ENCODE results near the gene COG4.
"Not testable (repeated sequence)": the region's sequence is repeated elsewhere in the genome, so short reads cannot be mapped to it uniquely, and the experiment has no call there.

COG4 gene

DNA sequence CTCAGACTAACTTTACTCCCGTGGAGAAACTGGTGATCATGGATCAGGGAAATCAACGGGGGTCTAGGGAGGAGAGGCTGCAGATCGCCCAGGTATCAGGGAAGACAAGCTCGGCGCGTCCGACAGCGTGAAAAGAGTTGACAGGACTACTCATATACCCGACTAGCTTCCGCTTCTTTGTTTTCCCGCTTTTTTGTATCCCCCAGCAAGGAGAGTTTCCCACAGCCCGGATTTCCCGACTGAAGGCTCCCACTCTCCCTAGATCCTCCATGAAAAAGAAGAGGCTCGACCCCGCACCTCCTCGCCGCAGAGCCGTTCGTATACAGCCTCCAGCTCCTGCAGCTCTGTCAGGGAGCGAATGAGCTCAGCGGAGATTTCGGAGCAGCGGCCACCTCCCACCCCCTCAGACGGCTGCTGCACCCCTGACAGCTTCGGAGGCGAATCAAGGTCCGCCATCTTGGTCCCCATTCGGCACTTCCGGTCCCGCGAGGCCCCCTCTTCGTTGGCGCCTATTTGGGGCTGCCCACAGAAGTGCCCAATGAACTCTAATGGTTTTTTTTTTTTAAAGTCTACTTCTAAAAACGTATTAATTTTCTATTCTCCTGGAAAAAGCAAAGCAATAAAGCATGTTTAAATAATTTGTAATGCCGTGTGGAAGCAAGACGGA is at the start of gene COG4:
Gene COG4 (minus strand): TSS at position 479 of the 667 bp plus-strand sequence. CDS start 11 bp downstream, at position 468.
- DNase-seq, result peak; percentile 74 to 77

DNA sequence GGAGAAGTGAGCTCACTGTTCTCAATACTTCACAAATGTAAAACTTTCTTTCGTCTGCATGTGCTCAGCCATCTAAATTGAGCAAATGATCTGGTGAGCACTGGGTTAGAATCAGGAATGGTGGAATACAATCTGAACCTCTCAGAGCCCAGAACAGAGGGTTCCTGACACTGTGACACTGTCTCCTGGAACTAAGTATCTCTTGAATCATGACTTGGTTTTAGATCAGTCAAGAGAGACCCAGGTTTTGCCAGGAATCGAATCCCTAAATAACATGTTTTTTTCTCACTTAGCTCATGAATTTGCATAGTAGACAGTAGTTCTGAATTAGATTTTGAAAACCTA is 49.5 kb upstream of the COG4 start:
- no peak for DNase-seq

DNA sequence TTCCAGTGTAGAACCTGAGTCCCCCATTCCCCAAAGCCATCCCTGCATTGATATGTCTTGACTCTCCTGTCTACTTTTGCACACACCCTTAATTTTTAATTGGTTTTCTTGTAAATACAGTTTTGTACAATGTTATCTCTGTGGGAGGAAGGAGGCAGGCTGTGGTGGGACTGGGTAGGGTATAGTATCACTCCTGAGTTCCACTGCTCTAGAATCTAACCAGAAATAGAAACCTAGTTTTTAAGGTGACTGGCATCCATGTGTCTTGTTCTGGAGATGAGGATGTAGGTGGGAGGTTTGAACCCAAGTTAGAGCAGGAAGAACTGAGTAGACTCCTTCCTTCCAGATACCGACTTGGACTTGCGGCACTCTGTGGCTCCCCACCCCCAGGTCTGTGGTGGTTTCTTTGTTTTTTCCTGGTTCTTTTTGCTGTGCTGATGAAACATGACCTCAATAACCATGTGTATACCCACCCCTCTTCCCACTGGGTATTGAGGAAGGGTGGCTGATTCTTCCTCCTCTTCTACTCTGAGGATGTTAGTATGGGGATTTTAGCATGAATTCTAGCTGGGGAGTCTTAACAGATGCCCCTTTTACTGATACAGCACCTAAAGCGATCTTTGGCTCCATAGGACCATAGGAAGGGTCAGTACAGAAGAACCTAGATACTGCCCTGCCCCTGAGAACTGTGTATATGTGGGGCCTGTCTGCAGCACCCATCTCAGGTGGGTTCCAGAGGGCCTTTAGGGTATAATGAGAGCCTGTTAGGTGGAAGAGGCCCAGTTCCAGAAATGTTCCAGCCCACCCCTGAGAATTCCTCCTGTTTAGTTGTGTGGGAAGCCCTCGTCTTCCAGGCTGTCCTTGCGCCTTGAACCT is 48.9 kb upstream of the COG4 start:
- no peak for DNase-seq

DNA sequence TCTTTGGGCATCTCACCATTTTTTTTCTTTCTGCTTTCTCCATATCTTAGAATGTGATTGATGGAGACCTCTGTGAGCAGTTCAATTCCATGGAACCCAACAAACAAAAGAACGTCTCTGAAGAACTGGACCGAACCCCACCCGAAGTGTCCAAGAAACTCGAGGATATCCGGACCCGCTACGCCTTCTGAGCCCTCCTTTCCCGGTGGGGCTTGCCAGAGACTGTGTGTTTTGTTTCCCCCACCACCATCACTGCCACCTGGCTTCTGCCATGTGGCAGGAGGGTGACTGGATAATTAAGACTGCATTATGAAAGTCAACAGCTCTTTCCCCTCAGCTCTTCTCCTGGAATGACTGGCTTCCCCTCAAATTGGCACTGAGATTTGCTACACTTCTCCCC is 48.3 kb upstream of the COG4 start:
- no peak for DNase-seq

DNA sequence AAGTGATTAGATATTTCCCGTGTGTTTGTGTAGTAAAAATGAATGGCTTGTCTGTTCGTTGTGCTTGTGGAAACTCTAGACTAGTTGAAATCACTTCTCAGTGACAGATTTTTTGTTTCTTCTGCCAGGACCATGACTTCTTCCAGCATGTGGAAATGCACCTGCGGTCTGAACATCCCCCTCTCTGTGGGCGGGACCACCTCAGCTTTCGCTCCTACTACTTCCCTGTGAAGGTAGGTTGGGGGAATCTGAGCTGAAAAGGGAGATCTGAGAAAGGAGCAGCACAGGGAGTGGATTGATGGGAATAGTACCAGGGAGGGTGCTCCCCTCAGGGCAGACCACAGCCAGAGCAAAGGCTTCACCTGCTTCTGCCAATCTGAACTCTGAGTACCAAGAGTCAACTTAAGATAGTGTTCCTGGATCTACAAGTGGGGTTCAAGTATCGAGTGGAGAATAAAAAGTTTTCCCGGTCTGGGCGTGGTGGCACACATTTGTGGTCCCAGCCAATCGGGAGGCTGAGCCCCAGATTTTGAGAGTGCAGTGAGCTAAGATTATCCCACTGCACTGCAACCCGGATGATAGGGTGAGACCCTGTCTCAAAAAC is 47.7 kb upstream of the COG4 start:
- no peak for DNase-seq

DNA sequence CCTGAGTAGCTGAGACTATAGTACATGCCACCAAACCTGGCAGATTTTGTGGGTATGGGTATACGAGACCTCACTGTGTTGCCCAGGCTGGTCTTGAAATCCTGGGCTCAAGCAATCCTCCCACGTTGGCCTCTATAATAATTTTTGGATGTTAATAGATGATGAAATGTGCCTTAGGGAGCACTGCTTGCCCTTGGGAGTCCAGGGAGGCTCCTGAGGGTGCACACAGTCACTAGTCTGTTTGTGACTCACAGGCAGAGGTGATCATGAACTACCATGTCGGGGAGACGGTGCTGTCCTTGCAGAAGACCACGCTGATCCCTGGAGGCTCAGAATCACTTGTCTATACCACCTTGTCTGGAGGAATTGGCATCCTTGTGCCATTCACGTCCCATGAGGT is 46.4 kb upstream of the COG4 start:
- DNase-seq, result no peak

DNA sequence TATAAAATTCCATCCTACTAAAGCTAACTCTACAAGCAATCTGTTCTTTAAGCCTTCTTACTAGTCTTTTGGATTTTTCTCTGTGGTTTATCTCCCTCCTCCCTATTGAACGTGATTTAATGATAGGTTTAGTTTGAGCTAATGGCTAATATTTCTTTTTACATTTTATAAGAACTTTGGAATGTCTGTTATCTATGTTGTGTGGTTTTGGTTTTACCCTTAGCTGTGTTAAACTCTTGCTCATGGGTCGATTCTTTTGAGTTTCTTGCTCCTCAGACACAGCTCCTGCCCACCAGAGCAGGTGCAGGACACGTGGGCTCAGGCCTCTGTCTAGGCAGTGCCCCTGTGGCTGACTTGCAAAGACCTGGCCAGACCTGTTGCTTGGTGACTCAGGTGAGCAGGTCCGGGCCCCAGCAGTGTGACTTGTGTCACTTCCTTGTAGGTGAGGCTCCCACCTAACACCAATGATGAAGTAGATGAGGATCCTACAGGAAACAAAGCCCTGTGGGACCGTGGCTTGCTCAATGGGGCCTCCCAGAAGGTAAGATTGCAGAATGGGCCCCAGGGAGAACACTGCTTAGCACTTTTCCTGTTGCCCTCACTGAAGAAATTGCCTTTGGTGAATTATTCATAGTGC is 45.4 kb upstream of the COG4 start:
- no peak for DNase-seq

DNA sequence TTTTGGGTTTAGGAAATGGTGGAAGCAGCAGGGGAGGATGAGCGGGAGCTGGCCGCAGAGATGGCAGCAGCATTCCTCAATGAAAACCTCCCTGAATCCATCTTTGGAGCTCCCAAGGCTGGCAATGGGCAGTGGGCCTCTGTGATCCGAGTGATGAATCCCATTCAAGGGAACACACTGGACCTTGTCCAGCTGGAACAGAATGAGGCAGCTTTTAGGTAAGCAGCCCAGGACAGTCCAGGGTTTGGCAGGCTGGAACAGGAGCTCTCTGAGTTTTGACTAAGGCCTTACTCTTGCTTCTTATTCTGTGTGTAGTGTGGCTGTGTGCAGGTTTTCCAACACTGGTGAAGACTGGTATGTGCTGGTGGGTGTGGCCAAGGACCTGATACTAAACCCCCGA is 41.7 kb upstream of the COG4 start:
- DNase-seq, result no peak

DNA sequence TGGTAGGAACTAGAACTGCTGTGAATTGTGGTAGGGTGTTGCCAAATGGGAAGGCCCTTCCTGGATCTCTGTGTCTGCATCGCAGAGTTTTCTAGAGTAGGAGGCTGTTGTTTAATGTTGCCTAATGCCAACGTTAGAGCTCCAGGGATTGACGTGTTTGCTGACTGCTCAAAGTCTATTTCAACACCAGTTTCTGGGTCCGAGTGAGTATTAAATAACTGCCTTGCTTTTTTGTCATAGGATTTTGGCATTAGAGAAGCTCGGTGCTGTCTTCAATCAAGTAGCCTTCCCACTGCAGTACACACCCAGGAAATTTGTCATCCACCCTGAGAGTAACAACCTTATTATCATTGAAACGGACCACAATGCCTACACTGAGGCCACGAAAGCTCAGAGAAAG is 40.3 kb upstream of the COG4 start:
- no peak for DNase-seq

DNA sequence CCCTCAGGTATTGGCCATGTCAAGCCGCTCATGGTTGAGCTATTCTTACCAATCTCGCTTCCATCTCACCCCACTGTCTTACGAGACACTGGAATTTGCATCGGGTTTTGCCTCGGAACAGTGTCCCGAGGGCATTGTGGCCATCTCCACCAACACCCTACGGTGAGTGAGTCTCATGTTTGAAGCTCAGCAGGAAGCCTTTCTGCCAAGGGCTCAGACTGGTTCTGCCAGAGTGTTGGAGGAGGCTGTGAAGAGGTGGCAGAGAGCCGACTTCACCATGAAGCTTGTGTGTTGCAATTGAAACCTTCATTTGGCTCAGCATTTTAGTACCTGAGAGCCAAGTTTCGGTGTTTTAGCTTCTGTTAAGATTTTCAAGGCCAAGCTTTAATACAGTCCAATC is 38.3 kb upstream of the COG4 start:
- DNase-seq, result no peak

DNA sequence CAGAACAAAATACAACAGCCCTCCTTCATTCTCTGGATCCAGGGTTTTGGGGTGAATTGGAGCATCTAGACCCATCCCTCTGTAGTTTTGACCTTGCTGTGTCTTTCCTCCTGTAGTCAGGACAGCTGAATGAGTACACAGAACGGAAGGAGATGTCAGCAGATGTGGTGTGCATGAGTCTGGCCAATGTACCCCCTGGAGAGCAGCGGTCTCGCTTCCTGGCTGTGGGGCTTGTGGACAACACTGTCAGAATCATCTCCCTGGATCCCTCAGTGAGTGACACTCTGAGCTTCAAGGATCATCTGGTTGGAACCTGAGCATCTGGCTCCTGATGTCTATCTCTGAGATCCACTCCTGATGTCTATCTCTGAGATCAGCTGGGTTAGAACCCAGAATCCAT is 32.7 kb upstream of the COG4 start:
- no peak for DNase-seq

DNA sequence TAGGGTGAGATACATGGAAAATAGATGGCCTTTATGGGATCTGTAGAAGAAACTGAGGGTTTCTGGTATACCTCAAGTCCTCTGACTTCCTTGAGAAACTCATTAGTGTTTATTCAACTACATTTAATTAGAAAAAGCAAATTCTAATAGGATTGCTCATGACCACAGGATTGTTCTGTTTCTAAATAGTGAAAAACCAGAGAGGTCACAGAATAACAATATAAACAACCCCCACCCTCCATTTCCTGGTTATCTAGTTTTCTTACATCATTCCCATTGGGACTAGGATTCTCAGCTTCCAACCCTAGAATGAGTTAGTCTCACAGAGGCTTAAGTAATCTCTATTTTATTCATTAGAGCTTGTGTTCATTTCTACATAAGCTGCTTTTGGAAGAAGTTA is 30.3 kb upstream of the COG4 start:
- DNase-seq, result no peak

DNA sequence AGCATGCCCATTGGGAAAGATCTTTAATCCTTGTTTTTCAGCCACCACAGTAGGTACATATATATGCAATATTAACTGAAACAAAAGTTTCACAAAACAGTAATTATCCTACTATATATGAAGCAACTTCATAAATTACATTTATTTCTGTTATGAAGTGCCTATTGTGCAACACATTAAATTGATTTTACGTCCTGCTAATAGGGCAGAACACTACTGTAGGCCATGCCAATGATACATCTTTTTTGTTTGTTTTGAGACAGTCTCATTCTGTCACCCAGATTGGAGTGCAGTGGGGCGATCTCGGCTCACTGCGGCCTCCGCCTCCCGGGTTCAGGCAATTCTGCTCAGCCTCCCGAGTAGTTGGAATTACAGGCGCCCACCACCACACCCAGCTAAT is 29.3 kb upstream of the COG4 start:
- DNase-seq, result no peak

DNA sequence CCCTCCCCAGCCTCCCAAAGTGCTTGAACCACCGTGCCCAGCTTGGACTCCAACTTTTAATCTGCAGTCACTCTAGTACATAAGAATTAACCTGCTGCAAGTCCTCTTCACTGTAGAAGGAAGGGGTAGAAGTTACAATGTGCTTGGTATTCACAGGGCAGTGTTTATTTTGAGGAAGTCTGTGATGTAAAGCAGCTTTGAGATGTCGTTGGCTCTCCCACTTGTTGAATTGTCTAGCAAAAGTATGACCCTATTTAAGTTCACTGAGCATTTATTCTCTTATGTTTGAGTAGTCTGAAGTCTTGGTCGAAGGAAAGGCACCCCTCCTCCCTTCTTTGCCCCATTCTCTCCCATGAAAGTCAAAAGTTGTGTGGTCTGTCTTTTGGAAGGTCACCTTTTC is 28.4 kb upstream of the COG4 start:
- DNase-seq, result no peak

DNA sequence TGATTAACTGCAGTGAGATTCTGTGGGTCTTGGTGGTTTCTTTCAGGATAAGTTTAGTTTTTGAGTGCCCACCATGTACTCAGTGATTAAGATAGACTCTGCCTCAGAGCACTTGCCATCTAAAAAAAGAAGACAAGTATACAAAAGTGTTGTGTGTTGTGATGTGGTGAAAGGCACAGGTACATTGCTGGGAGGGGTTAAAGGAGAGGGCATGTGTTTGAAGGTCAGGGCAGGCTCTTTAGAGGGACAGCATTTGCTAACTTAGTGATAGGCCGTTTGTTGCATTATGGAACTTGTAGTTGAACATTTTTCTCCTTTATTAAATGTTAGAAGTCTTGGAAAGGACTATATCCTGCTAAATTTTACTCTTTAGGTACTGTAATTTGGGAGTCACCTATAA is 26.7 kb upstream of the COG4 start:
- DNase-seq, result no peak

DNA sequence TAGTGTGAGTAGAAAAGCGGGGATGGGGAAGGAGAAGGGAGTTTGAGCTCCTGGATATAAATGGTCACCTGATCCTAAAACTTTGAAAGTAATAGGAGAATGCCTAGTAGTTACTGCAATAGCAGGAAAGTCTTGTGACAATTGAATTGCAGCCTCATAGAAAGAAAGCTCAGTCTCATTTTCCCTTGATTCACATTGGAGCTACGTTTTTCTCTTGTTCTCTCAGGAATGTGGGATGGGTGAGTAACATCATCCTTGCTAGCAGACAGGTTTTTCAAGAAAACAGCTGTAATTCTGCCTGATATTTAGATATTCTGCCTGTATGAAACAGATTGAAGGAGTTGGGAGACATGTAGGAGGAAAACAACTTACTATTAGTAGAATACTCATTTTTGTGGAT is 25.6 kb upstream of the COG4 start:
- no peak for DNase-seq

DNA sequence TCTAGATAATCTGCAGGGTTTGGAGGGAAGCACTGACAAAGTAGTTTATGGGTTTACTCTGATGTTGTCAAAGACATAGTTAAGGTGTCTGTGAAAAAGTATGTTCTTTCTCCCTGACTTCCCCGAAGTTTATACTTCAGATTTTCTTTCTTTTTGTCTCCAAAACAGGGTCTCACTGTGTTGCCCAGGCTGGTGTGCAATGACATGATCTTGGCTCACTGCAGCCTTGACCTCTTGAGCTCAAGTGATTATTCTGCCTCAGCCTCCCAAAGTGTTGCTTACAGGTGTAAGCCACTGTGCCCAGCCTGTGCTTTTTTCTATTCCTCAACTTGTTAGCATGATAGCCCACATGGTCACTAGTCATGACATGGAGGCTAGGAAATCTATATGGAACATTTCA is 21.2 kb upstream of the COG4 start:
- no peak for DNase-seq

DNA sequence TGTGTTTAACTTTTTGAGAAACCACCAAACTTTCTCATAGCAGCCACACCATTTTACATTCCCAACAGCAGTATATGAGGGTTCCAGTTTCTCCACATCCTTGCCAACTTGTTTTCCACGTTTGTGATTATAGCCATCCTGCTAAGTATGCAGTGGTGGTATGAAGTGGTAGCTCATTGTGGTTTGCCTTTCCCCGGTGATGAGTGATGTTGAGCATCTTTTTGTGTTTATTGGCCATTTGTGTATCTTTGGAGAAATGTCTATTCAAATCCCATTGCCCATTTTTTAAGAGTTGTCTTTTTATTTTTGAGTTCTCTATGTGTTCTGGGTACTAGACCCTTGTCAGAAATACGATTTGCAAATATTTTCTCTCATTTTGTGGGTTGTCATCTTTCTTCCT is 17.6 kb upstream of the COG4 start:
- no peak for DNase-seq

DNA sequence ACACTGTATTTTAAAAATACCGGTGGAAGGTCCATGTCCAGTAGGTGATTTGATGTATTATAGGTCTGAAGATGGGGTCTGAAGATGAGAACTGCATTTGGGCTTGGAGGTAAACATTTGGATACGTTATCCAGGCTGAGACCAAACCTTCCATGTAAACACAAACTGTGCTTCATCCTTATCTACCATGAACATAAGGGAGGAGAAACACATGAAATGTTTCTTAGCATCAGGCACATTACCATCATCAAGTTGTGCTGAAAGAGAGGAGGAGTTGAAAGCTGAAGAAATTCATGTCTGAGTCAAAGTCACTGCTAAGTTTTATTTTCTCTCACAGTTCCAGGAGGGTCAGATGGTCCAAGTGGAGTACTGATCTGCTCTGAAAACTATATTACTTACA is 11.6 kb upstream of the COG4 start:
- DNase-seq, result no peak

DNA sequence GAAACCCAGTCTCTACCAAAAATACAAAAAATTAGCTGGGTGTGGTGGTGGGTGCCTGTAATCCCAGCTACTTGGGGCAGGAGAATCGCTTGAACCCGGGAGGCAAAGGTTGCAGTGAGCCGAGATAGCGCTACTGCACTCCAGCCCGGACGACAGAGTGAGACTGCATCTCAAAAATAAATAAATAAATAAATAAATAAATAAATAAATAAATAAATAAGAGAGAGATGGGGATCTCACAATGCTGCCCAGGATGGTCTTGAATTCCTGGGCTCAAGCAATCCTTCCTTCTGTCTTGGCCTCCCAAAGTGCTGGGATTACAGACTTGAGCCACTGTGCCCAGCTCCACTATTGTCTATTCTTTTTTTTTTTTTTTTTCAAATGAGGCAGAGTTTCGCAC is 6.6 kb upstream of the COG4 start:
- not testable (repeated sequence) for DNase-seq

DNA sequence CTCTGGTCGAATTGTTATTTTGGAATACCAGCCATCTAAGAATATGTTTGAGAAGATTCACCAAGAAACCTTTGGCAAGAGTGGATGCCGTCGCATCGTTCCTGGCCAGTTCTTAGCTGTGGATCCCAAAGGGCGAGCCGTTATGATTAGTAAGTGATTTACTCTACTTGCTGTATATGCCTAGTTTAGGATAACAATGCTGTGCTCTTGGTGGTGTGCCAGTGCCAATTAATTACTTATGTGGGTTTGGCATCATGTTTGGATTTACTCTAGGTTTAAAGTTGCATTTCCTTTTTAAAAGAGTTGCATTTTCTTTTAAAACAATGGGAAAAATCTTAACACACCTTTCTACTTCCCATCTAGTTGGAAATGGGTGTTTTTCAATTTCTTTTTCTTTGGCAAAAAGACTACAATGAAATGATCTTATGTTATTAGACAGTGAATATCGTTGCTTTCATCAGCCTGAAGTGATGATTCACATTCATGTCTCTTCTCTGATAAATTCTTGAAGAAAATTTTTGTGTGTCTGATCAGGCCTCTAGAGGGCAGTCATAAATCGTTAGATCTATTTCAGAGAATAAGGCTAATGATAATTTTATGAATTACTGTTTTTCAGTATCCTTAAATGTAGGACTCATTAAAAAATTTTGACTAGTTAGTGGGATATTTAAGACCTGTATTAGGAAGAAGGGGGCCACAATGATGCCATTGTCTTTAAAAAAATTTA is 5.9 kb upstream of the COG4 start:
- peak; percentile 0 to 5 for DNase-seq

DNA sequence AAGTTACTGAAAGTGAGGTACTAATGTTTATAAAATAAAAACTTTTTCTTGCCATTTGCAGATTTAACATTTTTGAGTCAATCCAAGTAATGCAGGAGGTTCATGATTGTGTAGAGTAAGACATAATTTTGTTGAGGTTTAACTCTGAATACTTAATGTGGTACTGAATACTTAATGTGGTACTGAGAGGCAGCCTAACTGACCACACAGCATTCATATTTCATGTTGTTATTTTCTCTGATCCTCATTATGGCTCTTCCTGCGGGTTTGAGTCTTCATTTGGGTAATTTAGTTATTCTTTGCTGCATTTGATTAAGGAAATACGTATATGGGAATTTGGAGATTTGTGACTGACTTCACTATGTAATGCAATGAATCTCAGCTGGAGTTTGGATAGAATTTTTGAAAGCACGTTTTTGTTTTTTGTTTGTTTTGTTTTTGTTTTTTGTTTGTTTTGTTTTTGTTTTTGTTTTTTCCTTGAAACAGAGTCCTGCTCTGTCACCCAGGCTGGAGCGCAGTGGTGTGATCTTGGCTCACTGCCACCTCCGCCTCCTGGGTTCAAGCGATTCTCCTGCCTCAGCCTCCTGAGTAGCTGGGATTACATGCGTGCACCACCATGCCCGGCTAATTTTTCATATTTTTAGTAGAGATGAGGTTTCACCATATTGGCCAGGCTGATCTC is 4.1 kb upstream of the COG4 start:
- no peak for DNase-seq

DNA sequence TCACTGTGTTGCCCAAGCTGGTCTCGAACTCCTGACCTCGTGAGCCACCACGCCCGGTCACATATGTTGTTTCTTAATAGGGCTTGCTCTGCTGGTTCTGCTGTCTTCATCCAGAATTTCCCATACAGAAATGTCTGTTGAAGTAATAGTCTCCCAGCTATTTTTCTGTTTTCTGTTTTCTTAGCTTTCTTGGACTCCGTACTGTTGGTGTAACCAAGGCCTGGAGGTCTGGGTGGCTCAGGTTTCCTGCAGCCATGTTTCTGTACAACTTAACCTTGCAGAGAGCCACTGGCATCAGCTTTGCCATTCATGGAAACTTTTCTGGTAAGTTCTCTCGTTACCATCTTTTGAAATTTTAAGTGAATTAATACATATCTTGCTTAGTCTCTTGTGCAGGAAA is 3.0 kb upstream of the COG4 start:
- no peak for DNase-seq
